HL-60/S4 treated with phorbol 12-myristate 13-acetate at 8.2 ng/mL for 4 days and 3 days (cell line): ENCODE data around the gene TMUB2.
"Not testable (repeated sequence)": the region's sequence is repeated elsewhere in the genome, so short reads cannot be mapped to it uniquely, and the experiment has no call there.

ENCODE experiments used
- in situ Hi-C: fragments of 300-500 bp; cut with MboI; formaldehyde crosslinking; loops from 2 replicates; pipeline ENCODE4 v1.15.0; 2022; ENCODE audit warnings: low sequenced_read_pairs

TMUB2 gene

DNA sequence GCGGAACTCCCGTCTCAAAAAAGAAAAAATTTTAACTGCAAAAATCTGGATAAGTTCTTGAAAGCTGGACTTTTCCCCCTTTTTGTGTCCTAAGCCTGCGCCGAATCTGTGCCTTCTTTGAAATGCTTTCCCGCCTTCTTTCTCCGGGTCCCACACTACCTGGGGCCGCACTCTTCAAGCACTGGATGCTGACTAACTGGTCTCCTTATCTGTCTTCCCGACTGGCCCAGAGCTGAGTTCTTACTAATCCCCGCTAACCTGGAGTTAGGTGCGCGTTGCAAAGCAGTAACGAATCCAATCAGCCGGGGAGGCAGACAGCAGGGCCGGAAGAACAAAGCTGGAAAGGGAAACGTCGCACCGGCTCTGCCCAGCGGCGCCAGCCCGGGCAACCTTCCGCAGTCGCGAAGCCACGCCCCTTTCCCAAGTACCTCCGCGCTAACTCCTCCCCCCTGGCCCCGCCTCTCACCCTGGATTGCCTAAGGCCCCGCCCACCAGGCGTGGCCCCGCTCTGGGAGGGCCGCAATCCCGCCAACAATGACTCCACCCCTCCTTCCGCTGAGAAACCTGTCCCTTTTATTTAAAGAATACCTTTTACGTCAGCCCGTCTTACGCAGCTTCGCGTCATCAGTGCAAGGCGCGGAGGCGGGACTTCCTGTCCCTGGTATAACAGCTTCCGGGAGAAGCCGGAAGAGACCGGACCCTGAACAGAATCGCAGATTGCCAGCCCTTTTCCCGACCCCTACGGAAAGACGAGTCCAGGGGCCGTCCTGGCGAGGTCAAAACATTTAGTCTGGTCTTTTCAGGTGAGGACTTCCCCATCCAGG, at the start of gene TMUB2:
TSS of gene TMUB2 (plus strand) at position 666 of the 824 bp plus-strand sequence. CDS start 737 bp downstream, outside the sequence.
- in situ Hi-C loops = no loop called here

DNA sequence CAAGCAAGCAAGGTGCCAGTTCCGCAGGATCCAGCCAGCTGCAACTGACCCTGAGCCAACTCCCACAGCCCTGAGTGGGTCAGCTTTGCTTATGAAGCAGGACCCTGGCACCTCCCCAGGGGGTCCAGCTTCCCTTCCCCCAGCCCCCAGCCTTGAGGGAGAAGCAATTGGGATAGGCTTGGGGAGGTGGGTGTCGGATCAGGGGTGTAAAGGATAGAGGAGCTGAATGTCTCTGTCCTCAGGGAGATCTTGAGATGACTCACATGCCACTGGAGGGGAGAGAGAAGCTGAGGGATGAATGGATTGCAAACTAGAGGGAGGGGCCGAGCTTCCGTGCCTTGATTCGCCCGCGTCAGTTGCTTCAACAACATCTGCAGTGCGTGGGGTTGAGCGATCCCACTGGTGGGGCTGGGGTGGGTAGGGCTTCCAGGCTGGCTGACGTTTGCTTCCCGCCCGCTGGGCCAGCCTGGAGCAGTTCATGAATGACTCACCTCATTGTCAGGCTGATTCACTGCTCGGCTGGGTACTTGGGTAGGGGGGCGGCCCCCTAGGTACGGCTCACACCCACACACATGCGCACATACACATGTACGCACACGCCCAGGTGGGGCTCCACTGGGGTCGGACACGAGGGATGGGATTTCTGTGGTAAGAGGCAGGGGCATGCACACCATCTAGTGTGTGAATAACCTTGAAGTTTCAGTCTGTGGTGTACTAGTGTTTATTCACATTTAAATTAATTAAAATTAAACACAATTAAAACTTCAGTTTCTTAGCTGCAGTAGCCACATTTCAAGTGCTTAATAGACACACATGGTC, 48.7 kb upstream of the TMUB2 start:
- in situ Hi-C loops = no loop called here

DNA sequence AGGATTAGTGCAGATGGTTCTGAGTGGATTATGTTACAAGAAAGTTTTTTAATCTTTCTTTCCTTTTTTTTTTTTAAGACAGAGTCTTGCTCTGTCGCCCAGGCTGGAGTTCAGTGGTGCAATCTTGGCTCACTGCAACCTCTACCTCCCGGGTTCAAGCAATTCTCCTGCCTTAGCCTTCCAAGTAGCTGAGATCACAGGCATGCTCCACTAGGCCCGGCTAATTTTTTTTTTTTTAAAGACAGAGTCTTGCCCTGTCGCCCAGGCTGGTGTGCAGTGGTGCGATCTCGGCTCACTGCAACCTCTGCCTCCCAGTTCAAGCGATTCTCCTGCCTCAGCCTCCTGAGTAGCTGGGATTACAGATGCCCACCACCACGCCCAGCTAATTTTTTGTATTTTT, 42.9 kb upstream of the TMUB2 start:
- in situ Hi-C loops = not testable (repeated sequence)

DNA sequence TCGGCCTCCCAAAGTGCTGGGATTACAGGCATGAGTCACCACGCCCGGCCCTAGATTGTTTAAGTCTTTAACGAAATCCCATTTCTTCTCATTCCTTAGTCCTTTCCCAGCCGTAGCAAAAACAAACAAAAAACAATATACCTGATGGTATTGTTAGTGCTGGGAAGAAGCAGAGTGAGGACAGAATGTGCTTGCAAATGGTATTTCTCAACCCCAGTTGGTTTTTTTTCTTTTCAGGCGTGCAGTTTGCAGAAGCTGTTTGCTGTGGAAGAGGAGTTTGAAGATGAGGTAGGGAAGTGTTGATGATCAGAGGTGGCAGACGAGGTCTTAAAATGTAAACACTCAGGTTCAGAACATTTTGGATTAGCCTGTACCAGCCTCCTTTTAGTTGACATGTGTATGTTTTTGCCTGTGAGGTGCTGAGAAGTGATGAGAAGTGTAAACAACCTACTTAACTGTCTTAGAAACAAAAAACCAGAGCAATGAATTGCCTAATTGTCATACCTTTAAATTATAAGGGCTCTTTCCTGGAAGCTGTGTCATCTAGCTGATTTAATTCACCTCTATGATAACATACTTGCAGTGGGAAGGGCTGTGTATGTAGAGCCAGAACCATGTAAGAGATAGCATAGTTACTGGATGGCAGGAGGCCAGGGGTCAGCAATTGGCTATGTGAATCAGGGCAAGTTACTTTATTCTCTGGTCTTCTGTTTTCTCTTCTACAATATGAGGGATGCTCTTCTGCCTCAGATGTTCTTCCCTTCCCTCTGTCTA, 41.6 kb upstream of the TMUB2 start:
- in situ Hi-C loops = no loop called here

DNA sequence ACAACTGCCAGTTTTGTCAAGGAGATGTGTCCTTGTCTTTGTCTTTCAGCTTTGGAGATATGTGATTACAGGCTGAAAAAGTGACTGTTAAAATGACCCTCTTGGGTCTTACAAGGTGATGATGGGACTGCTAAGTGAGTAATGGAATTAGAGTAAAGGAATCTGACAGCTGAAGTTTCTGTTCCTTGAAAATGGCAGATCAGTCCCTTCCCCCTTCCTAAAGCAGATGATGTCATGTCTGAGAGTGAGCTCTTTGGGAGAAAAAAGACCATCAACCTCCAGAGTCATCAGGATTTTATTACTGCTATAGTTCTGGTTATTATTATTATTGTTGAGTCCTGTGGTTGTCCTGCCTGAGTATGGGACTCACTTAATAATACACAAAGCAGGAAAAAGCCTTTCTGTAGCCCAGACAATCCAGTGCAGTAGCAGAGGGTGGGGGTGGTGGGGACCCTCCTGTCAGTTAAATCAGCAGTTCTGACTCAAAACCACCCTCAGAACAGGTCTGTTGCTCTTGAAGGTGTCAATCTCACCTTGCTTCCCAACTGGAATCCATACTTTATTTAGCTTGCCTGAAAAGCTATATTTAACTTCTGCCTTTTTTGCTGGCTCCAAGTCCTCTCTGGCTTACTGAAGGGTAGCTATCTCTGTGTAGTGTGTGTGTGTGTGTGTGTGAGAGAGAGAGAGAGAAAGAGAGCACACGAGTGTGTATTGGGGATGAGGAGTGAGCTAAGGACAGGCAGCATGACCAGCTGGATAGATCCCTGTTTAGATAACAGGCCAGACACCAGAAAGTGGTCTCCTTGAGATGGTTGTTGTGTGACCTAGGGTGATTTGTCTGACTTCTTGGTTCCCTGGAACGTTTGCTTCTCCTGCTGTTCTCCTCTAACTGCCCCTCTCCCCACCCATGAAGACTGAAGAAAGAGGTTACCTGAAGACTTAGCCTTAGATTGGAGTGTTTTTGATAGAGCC, 40.1 kb upstream of the TMUB2 start:
- in situ Hi-C loops = no loop called here

DNA sequence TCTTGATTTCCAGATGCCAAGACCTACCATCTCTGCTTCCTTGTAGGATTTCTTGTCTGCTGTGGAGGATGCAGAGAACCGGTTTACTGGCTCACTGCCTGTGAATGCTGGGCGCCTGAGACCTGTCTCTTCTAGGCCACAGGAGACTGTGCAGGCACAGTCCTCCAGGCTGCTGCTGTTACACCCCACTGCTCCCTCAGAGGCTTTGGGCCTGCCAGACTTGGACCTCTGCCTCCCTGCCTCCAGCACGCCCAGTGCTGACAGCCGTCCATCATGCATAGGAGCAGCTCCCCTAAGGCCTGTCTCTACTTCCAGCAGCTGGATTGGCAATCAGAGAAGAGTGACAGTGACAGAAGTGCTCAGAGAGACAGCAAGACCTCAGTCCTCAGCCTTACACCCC, 39.0 kb upstream of the TMUB2 start:
- in situ Hi-C loops = no loop called here

DNA sequence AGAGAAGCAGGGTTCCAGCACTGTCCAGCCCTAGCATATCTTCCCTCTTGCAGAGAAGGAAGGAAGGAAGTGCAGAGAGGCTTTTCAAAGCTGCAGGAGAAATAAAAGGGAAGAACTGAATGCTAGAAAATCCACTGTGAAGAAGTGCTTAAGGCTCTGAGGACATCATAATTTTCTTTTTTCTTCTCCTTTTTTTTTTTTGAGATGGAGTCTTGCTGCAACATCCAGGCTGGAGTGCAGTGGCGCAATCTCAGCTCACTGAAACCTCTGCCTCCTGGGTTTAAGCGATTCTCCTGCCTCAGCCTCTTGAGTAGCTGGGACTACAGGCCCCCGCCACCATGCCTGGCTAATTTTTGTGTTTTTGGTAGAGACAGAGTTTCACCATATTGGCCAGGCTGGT, 37.7 kb upstream of the TMUB2 start:
- in situ Hi-C loops = not testable (repeated sequence)

DNA sequence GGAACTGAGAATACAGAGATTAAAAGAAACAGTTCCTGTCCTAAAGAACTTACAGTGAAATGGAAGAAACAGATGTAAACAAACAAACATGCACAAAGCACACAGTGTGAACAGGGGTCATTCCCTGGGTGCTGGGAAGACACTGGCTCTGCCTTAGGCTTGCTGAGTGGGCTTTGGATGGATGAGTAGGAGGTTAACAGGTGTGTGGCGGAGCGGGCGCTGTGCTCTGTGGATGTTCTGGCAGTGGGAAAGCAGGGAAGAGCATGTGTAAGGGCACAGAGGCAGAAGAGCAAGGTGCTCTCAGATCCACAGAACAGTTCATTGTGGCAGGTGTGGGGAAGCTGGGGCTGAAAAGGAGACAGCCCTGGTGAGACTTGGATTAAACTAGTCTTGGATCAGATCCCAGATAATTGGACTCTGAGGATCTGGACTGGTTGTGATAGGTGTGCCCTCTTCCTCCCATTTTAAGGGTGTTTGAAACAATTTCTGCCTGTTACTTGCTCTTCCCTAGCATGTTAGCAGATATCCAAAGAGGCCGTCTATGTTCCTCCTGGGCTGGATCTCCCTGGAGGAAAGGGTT, 36.9 kb upstream of the TMUB2 start:
- in situ Hi-C loops = loop anchor here (25.0 kb wide), 1 partner anchor 213 kb away; the partner anchor contains the start of gene PPY

DNA sequence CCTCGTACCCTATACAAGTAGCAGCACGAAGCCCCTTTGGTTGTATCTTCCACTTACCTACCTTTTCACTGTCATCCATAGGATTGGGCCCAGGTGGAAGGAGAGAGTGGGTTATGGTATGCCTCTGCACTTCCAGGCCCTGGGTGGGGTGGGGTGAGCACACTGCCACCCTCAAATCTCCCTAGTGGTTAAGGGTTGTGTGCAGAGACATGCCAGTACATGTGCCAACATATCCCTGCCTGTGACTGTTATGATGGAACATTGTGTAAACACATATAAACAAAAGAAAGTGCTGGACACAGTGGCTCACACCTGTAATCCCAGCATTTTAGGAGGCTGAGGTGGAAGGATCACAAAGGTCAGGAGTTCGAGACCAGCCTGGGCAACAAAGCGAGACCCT, 33.9 kb upstream of the TMUB2 start:
- in situ Hi-C loops = loop anchor here (25.0 kb wide), 1 partner anchor 216 kb away; the partner anchor contains the start of gene PPY

DNA sequence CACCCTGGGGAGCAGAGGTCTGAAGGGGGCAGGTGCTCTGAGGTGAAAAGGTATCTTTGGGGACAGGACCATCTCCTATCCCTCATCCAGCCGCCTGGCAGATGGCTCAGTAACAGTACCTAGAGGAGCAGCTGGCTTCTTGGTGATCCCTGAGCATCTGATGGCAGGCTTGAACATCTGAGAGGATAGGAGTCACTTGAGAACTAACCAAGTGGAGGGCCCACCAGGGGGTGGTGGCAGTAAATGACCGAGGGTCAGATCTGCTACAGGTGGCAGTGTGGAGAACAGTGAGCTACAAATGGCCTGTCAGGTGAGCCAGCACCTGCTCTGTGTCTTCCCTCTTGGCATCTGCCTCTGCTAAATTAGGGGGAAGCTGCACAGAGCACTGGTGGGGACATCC, 31.3 kb upstream of the TMUB2 start:
- in situ Hi-C loops = loop anchor here (25.0 kb wide), 1 partner anchor 218 kb away; the partner anchor contains the start of gene PPY

DNA sequence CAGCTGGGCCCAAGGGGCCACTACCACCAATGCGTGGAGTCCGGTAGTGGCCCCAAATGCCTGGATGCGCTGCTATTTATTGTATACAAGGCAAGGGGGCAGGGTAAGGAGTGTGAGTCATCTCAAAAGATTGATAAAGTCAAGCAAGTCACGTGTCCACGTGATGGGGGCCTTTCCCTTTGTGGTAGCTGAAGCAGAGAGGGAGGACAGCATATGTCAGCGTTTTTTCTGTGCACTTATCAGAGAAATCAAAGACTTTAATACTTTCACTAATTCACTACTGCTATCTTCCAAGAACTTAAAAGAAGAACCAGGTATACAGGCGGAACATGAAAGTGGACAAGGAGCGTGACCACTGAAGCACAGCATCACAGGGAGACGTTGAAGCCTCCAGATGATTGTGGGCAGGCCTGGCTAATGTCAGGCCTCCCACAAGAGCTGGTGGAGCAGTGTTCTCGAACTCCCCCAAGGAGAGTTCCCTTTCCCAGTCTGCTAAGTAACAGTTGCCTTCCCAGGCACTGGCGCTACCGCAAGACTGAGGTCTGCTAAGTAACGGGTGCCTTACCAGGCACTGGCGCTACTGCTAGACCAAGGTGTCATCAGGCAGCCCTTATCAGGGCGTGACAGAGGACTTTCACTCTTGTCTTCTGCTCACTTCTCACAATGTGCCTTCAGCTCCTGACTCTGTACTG, 27.1 kb upstream of the TMUB2 start:
- in situ Hi-C loops = loop anchor here (25.0 kb wide), 1 partner anchor 222 kb away; the partner anchor contains the start of gene PPY

DNA sequence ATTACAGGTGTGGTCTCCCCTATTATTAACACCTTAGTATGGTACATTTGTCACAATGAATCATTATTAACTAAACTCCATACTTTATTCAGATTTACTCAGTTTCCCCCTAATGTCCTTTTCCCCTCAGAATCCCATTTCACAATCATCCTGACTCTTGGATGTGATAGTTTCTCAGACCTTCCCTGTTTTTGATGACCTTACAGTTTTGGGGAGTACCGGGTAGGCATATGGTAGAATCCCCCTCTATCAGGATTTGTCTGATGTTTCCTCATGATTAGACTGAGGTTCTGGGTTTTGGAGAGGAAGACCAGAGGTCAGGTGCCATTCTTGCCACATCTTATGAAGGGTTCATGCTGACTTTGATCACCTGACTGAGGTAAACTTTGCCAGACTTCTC, 22.3 kb upstream of the TMUB2 start:
- in situ Hi-C loops = loop anchor here (25.0 kb wide), 1 partner anchor 227 kb away; the partner anchor contains the start of gene PPY

DNA sequence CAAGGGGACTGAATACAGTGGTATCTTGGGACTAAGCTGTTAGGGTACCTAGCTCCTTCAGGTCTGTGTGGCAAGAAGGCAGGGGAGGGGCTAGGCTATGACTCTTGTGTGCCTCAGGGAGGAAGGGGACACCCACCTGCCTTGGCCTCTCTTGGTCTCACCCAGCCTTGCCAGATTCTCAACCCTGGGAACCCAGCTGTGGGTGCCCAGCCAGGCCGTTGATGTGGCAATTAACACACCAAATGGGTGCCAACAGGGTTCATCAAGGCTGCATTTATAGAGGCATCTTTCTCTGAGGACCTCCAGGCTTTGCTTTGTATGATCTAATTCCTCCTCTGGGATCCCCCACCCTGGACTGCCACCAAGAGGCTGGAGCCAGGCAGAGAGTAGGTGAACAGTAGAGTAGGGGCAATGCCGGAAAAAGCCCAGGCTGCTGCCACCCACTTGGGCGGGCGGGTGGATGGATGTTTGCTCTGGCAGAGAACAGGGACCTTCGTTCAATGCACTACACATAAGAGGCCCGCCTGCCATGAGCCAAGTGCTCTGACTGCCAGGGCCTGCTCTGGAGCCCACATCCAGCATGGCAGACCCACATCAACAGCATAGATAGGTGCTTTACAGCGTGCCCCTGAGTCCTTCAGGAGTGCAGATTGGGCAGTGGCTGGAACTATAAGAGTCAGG, 19.5 kb upstream of the TMUB2 start:
- in situ Hi-C loops = loop anchor here (25.0 kb wide), 1 partner anchor 230 kb away; the partner anchor contains the start of gene PPY

DNA sequence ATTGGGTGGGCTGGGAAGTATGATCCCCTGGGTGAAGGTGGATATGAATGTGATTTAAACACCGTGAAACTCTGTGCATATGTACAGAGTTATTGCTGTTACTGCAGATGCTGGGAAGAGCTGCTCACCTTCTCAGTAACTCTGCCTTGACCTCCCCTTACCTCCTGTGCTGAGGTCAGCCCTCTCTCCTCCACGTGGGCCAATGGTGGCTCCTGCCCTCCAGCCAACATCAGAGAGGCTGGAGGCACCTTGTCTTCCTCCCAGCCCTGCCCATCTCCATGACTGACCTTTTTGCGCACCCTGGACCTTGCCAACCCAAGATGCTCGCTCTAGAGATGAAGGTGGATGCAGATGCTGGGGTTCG, 16.7 kb upstream of the TMUB2 start:
- in situ Hi-C loops = loop anchor here (25.0 kb wide), 1 partner anchor 233 kb away; the partner anchor contains the start of gene PPY

DNA sequence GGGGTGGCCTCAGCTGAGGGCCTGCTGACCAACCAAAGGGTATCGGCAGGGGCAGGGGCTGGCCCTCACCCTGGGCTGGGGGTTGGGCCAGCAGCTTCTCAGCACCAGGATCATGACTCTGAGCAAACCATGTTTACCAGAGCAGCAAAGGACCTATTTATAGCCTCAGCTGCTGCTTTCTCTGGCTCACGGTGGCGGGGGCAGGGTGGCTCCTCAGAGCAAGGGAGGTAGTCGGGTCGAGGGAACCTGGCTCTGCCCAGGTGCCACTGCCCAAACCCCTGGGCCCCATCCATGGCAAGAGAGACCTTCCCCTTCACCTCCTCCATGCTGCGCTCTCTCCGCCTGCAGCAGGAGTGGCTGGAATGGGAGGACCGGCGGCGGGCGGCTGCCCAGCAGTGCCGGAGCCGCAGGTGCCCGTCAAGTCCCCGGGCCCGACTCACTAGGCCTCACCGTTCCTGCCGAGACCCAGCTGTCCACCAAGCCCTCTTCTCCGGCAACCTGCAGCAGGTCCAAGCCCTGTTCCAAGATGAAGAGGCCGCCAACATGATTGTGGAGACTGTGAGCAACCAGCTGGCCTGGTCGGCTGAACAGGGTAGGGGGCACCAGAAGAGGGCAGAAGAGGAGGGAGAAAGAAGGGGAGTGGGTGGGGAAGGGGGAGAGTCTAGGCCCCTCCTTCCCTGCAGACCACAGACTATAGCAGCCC, 16.1 kb upstream of the TMUB2 start, which contains the start of gene ASB16:
TSS of gene ASB16 (plus strand) at position 206 of the 703 bp plus-strand sequence. CDS start at position 292, 86 bp downstream.
- in situ Hi-C loops = loop anchor here (25.0 kb wide), 1 partner anchor 233 kb away; the partner anchor contains the start of gene PPY

DNA sequence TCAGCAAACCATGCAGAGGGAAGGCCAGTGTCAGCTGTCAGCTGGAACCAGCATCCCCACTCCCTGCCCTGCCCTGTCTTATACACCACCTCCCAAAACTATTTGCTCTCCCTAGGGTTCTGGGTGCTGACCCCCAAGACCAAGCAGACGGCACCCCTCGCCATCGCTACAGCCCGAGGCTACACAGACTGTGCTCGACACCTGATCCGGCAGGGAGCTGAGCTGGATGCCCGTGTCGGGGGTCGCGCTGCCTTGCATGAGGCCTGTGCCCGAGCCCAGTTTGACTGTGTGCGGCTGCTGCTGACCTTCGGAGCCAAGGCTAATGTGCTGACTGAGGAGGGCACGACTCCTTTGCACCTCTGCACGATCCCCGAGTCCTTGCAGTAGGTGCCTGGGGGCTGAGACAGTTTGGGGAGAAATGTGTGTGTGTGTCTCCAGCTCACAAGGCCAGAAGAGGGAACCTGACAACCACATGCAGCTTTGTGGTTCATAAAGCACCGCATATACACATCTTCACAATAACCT, 14.8 kb upstream of the TMUB2 start:
- in situ Hi-C loops = loop anchor here (25.0 kb wide), 1 partner anchor 235 kb away; the partner anchor contains the start of gene PPY

DNA sequence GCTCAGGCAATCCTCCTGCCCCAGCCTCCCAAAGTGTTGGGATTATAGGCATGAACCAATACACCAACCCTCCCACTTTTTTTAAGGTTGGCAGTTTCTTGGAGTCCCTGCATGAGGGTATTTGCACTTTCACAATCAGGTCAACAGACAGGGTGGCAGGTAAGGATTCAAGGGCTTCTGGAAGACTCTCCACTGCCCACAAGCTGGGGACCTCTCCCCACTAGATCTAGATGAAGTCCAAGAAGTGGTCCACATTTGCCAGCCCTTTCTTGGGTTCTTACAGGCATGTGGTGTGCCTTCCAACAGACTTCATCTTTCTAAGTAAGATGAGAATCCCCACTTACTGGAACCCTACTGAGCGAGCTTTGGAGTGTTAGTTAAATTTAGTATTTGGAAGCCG, 12.3 kb upstream of the TMUB2 start:
- in situ Hi-C loops = loop anchor here (25.0 kb wide), 1 partner anchor 237 kb away; the partner anchor contains the start of gene PPY
